Prostate gland (tissue), 2 donors: ENCODE measurements around the gene ZNF470. TPM values are rescaled to one million over a fixed set of nuclear protein-coding genes. Genes with fewer than 3 reads are reported as not detected.

ENCODE experiments used
- DNase-seq: peaks from one replicate; pipeline ENCODE4 v3.0.0-alpha.2; 2019; ENCODE audit warnings: low spot score
- H3K27ac ChIP-seq, 2 donors: fragments of 200-600 bp; sonication (generic); 2 replicates each; pipeline ENCODE4 v1.5.1; 2017 to 2019
- H3K27me3 ChIP-seq: fragments of 200-600 bp; sonication (generic); replicated peaks from 2 replicates; pipeline ENCODE4 v1.5.1; 2019; ENCODE audit not compliant: insufficient read depth
- H3K36me3 ChIP-seq, 2 donors: fragments of 200-600 bp; sonication (generic); 1 replicate in 1 of 2; 2 replicates in 1 of 2; pipeline versions ENCODE4 v1.5.1 to v1.8.1; 2017 to 2019
- H3K4me1 ChIP-seq: fragments of 200-600 bp; sonication (generic); replicated peaks from 2 replicates; pipeline ENCODE4 v1.5.1; 2019
- H3K4me3 ChIP-seq, 2 donors: fragments of 200-600 bp; sonication (generic); 2 replicates each; pipeline ENCODE4 v1.5.1; 2017 to 2019
- H3K9me3 ChIP-seq: fragments of 200-600 bp; sonication (generic); 2 replicates; pipeline ENCODE4 v1.5.1; 2017
- CTCF ChIP-seq, 4 experiments: fragments of 200-600 bp in 2 of 4; fragments of 450-650 bp in 2 of 4; sonication (generic) in 2 of 4; IDR thresholded peaks; 1 replicate in 3 of 4; 2 replicates in 1 of 4; pipeline ENCODE4 v1.5.1; 2016 to 2019; ENCODE audit warnings: antibody characterized with exemption in 4 of 4, mild to moderate bottlenecking in 2 of 4, moderate library complexity in 2 of 4
- POLR2A ChIP-seq: fragments of 450-650 bp; IDR thresholded peaks from one replicate; pipeline ENCODE4 v1.6.1; 2016; ENCODE audit warnings: antibody characterized with exemption, mild to moderate bottlenecking
- POLR2AphosphoS5 ChIP-seq: sonication (generic); formaldehyde crosslinking; IDR thresholded peaks from one replicate; pipeline ENCODE4 v1.6.1; 2017; ENCODE audit warnings: antibody characterized with exemption
- WGBS: methylation state at CpG from one replicate; pipeline ENCODE4 v1.1.5; 2018; 5-methylcytosine and 5-hydroxymethylcytosine counted together
- intact Hi-C: fragments of 100-400 bp; cut with DNase I; formaldehyde crosslinking; loops from one replicate; pipeline ENCODE4 v1.14.2; 2022
- total RNA-seq, 2 donors: library from RNA; depleted of rRNA; stranded (reverse); fragments of >200 nt; gene quantifications; one replicate each; pipeline ENCODE4 v1.1.0, GENCODE V29; 2016

The ZNF470 gene
- total RNA-seq, 2 donors from 2014 or later: 5.7 to 6.3 TPM

DNA sequence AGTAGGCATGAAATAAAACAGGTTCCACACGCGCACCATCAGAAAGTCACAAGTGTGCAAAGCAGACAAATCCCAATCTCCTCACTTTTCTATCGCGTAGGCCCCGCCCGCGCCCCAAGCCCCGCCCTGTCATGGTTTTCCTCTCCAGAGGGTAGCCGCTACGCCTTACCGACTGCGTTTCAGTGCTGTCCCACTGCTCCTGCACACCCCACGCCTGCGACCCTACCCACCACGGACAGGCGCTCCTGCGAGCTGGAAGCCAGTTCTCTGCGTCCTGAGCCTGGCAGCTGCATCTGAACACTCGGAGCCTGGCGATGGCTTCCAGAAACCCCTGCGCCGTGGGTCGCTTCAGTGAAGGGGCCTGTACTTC, 379 bp upstream of the ZNF470 start:
- H3K4me3 ChIP-seq: peak overlapping the region; percentile 70 to 87
- no peaks in the 10 kb centered on the region for H3K4me1 ChIP-seq
- peak; percentile 22 for DNase-seq
- intact Hi-C loops: loop anchor here (1.0 kb wide), 1 partner anchor 29 kb away; the partner anchor contains the start of gene ZFP28
- WGBS: under 1% methylated on average over 18 of the region's 23 CpGs
- H3K9me3 ChIP-seq: peaks cover 7% of the 10 kb centered on the region
- peaks cover 0 to 10% of the 10 kb centered on the region in 2 donors for H3K36me3 ChIP-seq
- peak overlapping the region; percentile 69 to 78 for H3K27ac ChIP-seq
- H3K27me3 ChIP-seq: no peaks in the 10 kb centered on the region
- TF ChIP-seq POLR2AphosphoS5: no peak
- no peak for TF ChIP-seq CTCF (IDR thresholded peaks at IDR 0.05)
- TF ChIP-seq POLR2A: no peak

GRCh38 chr19:56572589-56572988, 5.3 kb downstream of the ZNF470 start:
- 50% methylated on average over 2 of the region's 2 CpGs for WGBS

DNA sequence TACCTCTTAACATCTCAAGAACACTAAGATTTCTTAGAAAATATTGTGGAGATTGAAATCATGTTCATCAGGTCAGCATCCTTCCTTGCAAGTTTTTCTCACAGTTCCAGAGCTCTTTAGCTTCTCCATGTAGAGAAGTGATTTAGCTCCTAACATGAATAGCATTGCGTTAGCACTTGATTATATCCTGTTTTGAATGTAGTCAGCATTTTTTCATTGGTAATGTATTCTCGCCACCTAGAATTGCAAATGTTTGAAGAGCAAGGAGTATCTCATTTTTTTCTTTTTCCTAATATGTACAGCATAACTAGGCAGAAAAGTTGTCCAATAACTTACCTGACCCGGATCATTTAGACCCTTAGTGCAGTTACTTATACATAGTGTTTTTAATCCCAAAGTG, 6.6 kb downstream of the ZNF470 start:
- no peak overlapping the region for H3K27ac ChIP-seq

More at GRCh38 chr19:56572589-56572988, 5.3 kb downstream of the ZNF470 start:
- TF ChIP-seq CTCF (IDR thresholded peaks at IDR 0.05) (no peak), POLR2AphosphoS5 (no peak)
- intact Hi-C loops: no loop called here
- no peaks in the 10 kb centered on the region for H3K9me3 ChIP-seq
- no peak for DNase-seq
- no peak overlapping the region for H3K4me3 ChIP-seq
- no peaks in the 10 kb centered on the region for H3K4me1 ChIP-seq
- H3K36me3 ChIP-seq: peaks cover 7 to 18% of the 10 kb centered on the region in 2 donors
- H3K27ac ChIP-seq: no peak overlapping the region
- H3K27me3 ChIP-seq: no peaks in the 10 kb centered on the region

DNA sequence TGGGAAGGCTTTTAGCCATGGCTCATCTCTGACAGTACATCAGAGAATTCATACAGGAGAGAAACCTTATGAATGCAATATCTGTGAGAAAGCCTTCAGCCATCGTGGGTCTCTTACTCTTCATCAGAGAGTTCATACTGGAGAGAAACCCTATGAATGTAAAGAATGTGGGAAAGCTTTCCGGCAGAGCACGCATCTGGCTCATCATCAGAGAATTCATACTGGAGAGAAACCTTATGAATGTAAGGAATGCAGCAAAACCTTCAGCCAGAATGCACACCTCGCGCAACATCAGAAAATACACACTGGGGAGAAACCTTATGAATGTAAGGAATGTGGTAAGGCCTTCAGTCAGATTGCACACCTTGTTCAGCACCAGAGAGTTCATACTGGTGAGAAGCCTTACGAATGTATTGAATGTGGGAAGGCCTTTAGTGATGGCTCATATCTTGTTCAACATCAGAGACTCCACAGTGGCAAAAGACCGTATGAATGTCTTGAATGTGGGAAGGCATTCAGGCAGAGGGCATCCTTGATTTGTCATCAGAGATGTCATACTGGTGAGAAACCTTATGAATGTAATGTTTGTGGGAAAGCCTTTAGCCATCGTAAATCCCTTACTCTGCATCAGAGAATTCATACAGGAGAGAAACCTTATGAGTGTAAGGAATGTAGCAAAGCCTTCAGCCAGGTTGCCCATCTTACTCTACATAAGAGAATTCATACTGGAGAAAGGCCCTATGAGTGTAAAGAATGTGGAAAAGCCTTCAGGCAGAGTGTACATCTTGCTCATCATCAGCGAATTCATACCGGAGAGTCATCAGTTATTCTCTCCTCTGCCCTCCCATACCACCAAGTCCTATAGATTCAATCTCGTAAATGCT, 10.7 kb downstream of the ZNF470 start:
- peaks cover 9% of the 10 kb centered on the region for H3K9me3 ChIP-seq
- 97% methylated on average over 11 of the region's 11 CpGs for WGBS
- no peak for DNase-seq
- no peak overlapping the region for H3K4me3 ChIP-seq
- no peaks in the 10 kb centered on the region for H3K4me1 ChIP-seq
- peaks cover 7 to 8% of the 10 kb centered on the region in 2 donors for H3K36me3 ChIP-seq
- H3K27ac ChIP-seq: no peak overlapping the region
- H3K27me3 ChIP-seq: no peaks in the 10 kb centered on the region
- TF ChIP-seq POLR2A (no peak), POLR2AphosphoS5 (no peak), CTCF (IDR thresholded peaks at IDR 0.05) (no peak)
- intact Hi-C loops: no loop called here

More for the DNA sequence above, 6.6 kb downstream of the ZNF470 start:
- intact Hi-C loops: no loop called here
- Histone ChIP-seq H3K4me1 (no peaks in the 10 kb centered on the region), H3K27me3 (no peaks in the 10 kb centered on the region), H3K4me3 (no peak overlapping the region), H3K36me3 (peaks cover 7 to 18% of the 10 kb centered on the region in 2 donors), H3K9me3 (peaks cover 9% of the 10 kb centered on the region)
- DNase-seq: no peak
- over 99% methylated on average over 3 of the region's 3 CpGs for WGBS
- TF ChIP-seq POLR2A (no peak), CTCF (IDR thresholded peaks at IDR 0.05) (no peak), POLR2AphosphoS5 (no peak)

GRCh38 chr19:56594446-56594782, 27.1 kb downstream of the ZNF470 start:
- no peak for DNase-seq
- Histone ChIP-seq H3K36me3 (no peaks in the 10 kb centered on the region), H3K4me3 (peak overlapping the region; percentile 90 to 93), H3K9me3 (no peaks in the 10 kb centered on the region), H3K27me3 (no peaks in the 10 kb centered on the region), H3K27ac (peak overlapping the region in 1 of 2 donors; percentile 47), H3K4me1 (no peaks in the 10 kb centered on the region)
- TF ChIP-seq CTCF (IDR thresholded peaks at IDR 0.05) (no peak), POLR2A (no peak), POLR2AphosphoS5 (no peak)
- intact Hi-C loops: no loop called here
- WGBS: 70% methylated on average over 4 of the region's 4 CpGs
